ENCODE measurements around the gene AMIGO1.

DNA sequence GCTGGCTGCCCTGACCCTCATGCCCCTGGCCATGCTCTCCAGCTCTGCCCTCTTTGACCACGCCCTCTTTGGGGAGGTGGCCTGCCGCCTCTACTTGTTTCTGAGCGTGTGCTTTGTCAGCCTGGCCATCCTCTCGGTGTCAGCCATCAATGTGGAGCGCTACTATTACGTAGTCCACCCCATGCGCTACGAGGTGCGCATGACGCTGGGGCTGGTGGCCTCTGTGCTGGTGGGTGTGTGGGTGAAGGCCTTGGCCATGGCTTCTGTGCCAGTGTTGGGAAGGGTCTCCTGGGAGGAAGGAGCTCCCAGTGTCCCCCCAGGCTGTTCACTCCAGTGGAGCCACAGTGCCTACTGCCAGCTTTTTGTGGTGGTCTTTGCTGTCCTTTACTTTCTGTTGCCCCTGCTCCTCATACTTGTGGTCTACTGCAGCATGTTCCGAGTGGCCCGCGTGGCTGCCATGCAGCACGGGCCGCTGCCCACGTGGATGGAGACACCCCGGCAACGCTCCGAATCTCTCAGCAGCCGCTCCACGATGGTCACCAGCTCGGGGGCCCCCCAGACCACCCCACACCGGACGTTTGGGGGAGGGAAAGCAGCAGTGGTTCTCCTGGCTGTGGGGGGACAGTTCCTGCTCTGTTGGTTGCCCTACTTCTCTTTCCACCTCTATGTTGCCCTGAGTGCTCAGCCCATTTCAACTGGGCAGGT lies 33.9 kb upstream of the AMIGO1 start:
- no peak for TF ChIP-seq POLR2A (IDR thresholded peaks at IDR 0.05)
- TF ChIP-seq, protein P1, sequence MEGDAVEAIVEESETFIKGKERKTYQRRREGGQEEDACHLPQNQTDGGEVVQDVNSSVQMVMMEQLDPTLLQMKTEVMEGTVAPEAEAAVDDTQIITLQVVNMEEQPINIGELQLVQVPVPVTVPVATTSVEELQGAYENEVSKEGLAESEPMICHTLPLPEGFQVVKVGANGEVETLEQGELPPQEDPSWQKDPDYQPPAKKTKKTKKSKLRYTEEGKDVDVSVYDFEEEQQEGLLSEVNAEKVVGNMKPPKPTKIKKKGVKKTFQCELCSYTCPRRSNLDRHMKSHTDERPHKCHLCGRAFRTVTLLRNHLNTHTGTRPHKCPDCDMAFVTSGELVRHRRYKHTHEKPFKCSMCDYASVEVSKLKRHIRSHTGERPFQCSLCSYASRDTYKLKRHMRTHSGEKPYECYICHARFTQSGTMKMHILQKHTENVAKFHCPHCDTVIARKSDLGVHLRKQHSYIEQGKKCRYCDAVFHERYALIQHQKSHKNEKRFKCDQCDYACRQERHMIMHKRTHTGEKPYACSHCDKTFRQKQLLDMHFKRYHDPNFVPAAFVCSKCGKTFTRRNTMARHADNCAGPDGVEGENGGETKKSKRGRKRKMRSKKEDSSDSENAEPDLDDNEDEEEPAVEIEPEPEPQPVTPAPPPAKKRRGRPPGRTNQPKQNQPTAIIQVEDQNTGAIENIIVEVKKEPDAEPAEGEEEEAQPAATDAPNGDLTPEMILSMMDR (IDR thresholded peaks at IDR 0.05): no peak

All from body of pancreas (tissue), 4 donors.